ENCODE results near the gene HTR6.

The HTR6 gene

GRCh38 chr1:19689856-19690255, 25.2 kb downstream of the HTR6 start:
- DNase-seq, result no peak

DNA sequence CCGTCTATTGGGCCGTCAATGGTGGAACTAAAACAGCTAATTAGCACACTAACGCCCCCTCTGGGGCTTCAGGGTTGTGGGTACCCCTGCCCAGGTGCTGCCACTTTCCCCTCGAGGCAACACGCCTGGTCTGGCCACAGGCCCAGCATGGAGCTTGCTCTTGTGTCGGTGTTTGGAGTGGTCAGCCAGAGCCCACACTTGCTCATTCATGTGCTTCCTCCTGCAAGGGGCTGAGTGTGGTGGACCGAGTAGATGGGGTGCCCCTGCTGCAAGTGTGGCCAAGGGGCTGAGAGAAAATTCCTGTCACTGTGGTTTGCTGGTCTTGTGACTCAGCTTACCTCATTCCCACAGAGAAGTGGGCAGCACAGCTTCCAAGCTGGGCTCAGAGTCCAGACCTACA, 25.7 kb downstream of the HTR6 start:
- no peak for DNase-seq

DNA sequence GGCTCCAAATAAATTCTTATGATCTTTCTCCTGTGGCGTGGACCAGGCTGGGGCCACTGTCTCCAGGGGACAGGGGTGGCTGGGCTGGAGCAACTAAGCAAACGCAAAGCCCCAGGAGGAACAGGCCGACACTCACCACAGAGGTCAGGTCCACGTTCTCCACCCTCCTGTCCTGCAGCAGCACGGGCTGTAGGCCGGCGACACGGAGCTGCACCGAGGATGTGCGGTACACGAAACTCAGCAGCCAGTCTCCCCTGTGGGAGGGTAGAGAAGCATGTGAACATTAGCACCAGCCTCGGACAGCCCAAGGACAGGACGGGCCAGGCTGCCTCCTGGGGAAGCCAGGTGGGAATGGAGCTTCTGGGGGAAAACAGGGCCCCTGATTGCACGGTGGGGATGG, 29.6 kb downstream of the HTR6 start:
- no peak for DNase-seq

GRCh38 chr1:19695772-19696171, 31.1 kb downstream of the HTR6 start:
- no peak for DNase-seq

DNA sequence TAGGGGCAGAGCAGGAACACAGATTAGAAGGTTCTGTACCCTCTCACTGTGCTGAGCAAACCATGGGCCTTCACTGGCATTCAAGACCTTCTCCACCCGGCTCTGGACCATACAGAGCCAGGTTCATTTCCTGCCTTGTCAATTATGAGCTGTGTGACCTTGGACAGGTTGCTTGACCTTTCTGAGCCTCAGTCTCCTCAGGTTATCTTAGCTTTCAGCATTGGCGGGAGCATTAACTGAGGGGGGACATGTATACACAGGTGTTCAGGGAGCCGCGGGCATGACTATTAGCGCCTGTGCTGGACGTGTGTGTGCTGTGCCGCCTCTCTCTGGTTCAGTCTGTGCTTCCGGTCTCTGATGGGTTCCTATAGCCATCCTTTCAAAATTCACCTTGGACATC, 32.1 kb downstream of the HTR6 start:
- no peak for DNase-seq

GRCh38 chr1:19698181-19698580, 33.5 kb downstream of the HTR6 start:
- no peak for DNase-seq

GRCh38 chr1:19700079-19700777, 35.6 kb downstream of the HTR6 start:
- no peak for DNase-seq

DNA sequence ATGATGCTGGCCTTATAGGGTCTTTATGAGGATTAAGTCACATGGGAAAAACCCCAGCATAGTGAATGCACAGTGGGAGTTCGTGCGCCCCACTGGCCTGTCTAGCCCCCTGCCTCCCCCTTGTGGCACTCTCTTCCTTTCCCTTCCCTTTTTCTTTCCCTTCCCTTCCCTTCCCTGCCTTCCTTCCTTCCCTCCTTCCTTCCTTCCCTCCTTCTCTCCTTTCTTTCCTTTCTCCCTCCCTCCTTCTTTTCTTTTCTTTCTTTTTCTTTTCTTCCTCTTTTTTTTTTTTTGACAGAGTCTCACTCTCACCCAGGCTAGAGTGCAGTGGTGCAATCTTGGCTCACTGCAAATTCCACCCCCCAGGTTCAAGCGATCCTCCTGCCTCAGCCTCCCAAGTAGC, 38.6 kb downstream of the HTR6 start:
- no peak for DNase-seq

GRCh38 chr1:19704247-19705113, 39.8 kb downstream of the HTR6 start:
- peak; percentile 53 to 59 for DNase-seq

GRCh38 chr1:19705464-19705863, 40.8 kb downstream of the HTR6 start:
- DNase-seq, result no peak

GRCh38 chr1:19706136-19706535, 41.5 kb downstream of the HTR6 start:
- DNase-seq, result no peak

DNA sequence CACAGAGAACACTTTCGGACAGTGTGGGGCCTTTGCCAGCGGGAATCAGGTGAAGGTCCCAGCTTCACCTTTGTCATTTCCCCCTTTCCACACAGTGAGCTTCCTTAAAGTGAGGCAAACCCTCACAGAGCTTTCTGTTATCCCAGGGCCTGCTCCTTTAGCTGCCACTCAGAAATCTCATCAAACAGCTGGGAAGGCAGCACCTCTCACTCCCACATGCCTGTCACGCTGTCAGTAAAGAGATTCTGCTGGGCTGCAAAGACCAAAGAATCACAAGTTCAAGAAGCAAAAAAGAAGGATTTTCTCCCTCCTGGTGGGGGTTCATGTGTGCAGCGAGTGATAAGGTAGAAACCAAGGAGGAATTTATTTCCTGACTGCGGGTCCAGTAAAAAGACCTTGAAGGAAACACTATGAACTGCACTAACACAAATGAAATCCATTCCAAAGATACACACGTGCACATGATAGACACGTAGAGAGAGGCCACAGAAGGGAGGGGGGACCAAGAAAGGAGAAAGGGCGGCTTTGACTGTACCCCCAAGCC, 44.0 kb downstream of the HTR6 start:
- DNase-seq, result no peak

GRCh38 chr1:19709260-19709793, 44.7 kb downstream of the HTR6 start:
- no peak for DNase-seq

- DNase-seq, result no peak
Measured at GRCh38 chr1:19710825-19711611, 46.3 kb downstream of the HTR6 start.

GRCh38 chr1:19712928-19713327, 48.3 kb downstream of the HTR6 start:
- DNase-seq, result no peak

- peak; percentile 78 to 80 for DNase-seq
Measured at GRCh38 chr1:19715334-19716203, 50.9 kb downstream of the HTR6 start.

DNA sequence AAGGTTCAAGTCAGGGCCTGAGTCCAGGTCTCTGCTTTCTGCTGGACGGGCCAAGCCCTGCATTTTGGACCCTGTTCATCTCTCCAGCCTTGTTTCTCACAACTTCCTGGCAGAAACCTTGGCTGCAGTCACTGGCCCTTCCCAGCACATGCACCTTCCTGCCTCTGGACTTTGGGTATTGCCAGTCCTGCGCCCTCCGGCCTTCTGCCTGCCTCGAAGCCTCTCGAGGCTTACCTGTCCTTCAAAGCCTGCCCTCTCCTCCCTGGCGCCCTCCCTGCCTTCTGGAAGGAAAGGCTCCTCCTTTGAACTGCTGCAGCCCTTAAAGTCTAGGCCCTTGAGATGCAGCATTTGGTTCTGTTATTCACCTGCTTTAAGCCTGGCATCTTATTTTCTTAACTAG, 52.8 kb downstream of the HTR6 start:
- no peak for DNase-seq

DNA sequence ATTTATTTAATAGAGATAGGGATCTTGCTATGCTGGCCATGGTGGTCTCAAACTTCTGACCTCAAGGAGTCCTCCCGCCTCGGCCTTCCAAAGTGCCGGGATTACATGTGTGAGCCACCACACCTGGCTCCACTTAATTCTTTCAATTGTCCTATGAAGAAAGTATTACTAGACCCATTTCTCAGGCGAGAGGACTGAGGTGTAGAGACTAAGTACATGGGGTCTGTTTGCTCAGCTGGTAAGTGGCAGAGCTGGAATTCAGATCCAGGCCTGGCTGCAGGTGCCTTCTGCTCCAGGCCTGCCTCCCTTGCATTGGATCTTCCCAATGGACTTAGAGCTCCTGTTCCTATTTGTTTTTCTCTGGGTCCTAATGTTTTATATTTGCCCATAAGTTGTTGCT, 55.5 kb downstream of the HTR6 start:
- no peak for DNase-seq

DNA sequence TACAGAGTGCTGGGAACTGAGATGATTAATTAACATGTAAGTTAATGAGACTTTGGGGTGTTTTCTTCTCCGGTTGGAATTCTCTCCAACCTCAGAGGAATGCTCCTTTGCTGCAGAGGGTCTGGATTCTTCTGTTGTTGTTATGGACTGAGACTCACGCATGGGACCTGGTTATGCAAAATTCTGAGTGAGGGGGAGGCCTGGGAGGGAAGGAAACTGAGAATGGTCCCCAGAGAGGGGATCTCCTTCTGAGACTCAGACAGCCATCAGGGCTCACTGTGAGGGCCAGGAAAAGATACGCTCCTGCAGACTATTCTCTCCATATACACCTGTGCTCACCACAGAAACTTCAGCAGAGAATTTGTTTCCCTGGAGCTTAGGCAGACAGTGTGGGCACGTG, 56.3 kb downstream of the HTR6 start:
- DNase-seq, result no peak

DNA sequence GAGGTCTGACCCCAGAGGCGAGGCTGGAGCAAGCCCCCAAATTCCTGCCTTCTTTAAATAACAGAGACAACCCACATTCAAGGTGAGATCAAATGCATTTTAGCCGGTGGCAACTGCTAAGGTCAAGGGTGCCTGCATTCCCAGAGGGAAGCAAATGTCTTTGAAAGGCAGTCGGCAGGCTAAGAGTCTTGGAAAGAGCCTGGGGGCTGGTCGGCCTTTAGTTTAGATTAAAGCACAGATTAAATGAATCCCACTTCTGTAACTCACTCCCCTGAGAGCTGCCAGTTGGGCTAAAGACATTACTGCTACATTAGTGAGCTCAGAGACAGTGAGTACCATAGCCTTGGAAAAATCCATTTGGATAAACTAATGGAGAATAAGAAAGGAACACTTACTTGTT, 59.2 kb downstream of the HTR6 start:
- DNase-seq, result no peak

GRCh38 chr1:19725606-19726005, 60.9 kb downstream of the HTR6 start:
- no peak for DNase-seq

Data from activated CD4-positive, alpha-beta T cell treated with anti-CD3 and anti-CD28 coated beads, Interleukin-2, amount 50 U/mL, for 4 hours (primary cell).